ENCODE measurements around the gene HES2. TPM values are rescaled to one million over a fixed set of nuclear protein-coding genes. Genes with fewer than 3 reads are reported as not detected.

Gene HES2
- total and polyA plus RNA-seq, 2 of the 4 experiments (the other 2 are of a cell fraction) = not detected

DNA sequence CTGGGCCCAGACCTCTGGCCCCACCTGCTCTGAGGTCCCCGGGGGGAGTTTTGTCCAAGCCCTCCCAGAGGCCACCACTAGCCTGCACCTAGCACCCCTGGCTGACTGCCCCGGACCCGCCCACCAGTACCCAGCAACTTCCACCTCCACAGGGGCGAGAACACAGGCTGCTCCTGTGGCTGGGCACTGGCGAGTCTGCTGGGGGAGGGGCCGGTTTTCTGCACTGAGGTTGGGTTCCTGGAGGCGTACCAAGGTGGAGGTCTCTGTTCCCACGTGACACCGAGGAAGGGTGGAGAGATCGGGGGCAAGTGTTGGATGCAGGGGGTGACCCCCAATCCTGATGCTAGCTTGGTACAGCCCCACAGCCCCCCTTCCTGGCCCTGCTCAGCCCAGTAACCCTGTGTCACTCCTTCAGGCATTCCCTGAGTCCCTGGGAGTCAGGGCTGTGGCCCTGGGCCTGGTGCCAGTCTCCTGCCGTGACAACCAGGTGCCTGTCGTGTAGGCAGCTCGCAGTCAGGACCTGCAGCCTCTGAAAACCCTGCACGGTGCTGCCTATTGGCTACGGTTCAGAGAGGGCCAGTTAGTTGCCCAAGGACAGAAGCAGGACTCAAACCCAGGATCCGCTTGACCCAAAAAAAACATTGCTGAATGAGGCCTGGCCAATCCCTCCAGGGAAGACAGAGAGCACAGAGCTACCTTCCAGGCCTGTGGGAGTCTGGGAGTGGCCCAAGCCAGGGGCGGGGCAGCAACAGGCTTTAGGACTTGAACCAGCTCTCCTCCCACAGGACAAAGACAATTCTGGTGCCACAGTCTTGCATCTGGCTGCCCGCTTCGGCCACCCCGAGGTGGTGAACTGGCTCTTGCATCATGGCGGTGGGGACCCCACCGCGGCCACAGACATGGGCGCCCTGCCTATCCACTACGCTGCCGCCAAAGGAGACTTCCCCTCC is 8.0 kb upstream of the HES2 start:
- intact Hi-C loops (cut with micrococcal nuclease) (no loop called here), in situ Hi-C loops (cut with MboI; ENCODE audit: low sequenced_read_pairs) (no loop called here), dilution Hi-C loops (cut with HindIII; ENCODE audit: low sequenced_read_pairs, unreplicated experiment) (no loop called here)
- peaks cover 80% of the 10 kb centered on the region for H3K27me3 ChIP-seq (ENCODE audit: control insufficient read depth, insufficient read depth, low read length)
- H3K23ac ChIP-seq (ENCODE audit: low read depth, low read length) = no peak overlapping the region
- no peaks in the 10 kb centered on the region for H3K9me3 ChIP-seq (ENCODE audit: control insufficient read depth, insufficient read depth, low read length)
- WGBS, 2 experiments (ENCODE audit: extremely low coverage in 2 of 2, insufficient read length in 1 of 2) = 82% methylated on average over 13 of the region's 26 CpGs; no CpG with 5 or more reads in 1 of the 2 experiments
- ATAC-seq (ENCODE audit: low read depth) (no peak), DNase-seq (no peak)
- no peak overlapping the region for H3K4me3 ChIP-seq (ENCODE audit: insufficient read depth, low read depth, low read length)
- no peak for TF ChIP-seq MXI1 (IDR thresholded peaks at IDR 0.05; ENCODE audit: borderline replicate concordance, low read depth, low read length)
- TF ChIP-seq CEBPB (IDR thresholded peaks at IDR 0.05; ENCODE audit: low read depth, low read length) = no peak
- TF ChIP-seq, protein P1, sequence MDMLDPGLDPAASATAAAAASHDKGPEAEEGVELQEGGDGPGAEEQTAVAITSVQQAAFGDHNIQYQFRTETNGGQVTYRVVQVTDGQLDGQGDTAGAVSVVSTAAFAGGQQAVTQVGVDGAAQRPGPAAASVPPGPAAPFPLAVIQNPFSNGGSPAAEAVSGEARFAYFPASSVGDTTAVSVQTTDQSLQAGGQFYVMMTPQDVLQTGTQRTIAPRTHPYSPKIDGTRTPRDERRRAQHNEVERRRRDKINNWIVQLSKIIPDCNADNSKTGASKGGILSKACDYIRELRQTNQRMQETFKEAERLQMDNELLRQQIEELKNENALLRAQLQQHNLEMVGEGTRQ (IDR thresholded peaks at IDR 0.05; ENCODE audit: low read depth, low read length) = no peak
- TF ChIP-seq, protein P2, sequence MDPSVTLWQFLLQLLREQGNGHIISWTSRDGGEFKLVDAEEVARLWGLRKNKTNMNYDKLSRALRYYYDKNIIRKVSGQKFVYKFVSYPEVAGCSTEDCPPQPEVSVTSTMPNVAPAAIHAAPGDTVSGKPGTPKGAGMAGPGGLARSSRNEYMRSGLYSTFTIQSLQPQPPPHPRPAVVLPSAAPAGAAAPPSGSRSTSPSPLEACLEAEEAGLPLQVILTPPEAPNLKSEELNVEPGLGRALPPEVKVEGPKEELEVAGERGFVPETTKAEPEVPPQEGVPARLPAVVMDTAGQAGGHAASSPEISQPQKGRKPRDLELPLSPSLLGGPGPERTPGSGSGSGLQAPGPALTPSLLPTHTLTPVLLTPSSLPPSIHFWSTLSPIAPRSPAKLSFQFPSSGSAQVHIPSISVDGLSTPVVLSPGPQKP (IDR thresholded peaks at IDR 0.05; ENCODE audit: borderline replicate concordance, low read depth, low read length) = no peak
- TF ChIP-seq MAFK (IDR thresholded peaks at IDR 0.05; ENCODE audit: low read depth, low read length) = no peak
- TF ChIP-seq, protein P3, sequence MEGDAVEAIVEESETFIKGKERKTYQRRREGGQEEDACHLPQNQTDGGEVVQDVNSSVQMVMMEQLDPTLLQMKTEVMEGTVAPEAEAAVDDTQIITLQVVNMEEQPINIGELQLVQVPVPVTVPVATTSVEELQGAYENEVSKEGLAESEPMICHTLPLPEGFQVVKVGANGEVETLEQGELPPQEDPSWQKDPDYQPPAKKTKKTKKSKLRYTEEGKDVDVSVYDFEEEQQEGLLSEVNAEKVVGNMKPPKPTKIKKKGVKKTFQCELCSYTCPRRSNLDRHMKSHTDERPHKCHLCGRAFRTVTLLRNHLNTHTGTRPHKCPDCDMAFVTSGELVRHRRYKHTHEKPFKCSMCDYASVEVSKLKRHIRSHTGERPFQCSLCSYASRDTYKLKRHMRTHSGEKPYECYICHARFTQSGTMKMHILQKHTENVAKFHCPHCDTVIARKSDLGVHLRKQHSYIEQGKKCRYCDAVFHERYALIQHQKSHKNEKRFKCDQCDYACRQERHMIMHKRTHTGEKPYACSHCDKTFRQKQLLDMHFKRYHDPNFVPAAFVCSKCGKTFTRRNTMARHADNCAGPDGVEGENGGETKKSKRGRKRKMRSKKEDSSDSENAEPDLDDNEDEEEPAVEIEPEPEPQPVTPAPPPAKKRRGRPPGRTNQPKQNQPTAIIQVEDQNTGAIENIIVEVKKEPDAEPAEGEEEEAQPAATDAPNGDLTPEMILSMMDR (conservative IDR thresholded peaks at IDR 0.05; ENCODE audit: low read depth, low read length) = no peak
- TF ChIP-seq MAZ (IDR thresholded peaks at IDR 0.05; ENCODE audit: borderline replicate concordance, low read depth, low read length) = no peak
- TF ChIP-seq CHD1 (IDR thresholded peaks at IDR 0.05; ENCODE audit: low read depth, low read length) = no peak
- TF ChIP-seq BHLHE40 (IDR thresholded peaks at IDR 0.05; ENCODE audit: low read depth, low read length) = no peak
- no peak for TF ChIP-seq RAD21 (IDR thresholded peaks at IDR 0.05; ENCODE audit: low read length)
- TF ChIP-seq NFE2L2 (IDR thresholded peaks at IDR 0.05; ENCODE audit: low read depth, low read length) = no peak
- no peak for TF ChIP-seq RFX5 (IDR thresholded peaks at IDR 0.05; ENCODE audit: low read depth, low read length)
- TF ChIP-seq FOS (IDR thresholded peaks at IDR 0.05; ENCODE audit: low read depth, low read length) = no peak
- peaks cover 3% of the 10 kb centered on the region; the same call in 1 of the 2 replicates for H3K4me1 ChIP-seq (ENCODE audit: control insufficient read depth, insufficient read depth, low read length)
- H3K56ac ChIP-seq (ENCODE audit: extremely low read depth, insufficient read depth, low read length) = no peak overlapping the region
- no peak overlapping the region for H2AK5ac ChIP-seq (ENCODE audit: low read depth, low read length)
- no peak overlapping the region for H3K4me2 ChIP-seq (ENCODE audit: low read depth, low read length)
- H2BK15ac ChIP-seq (ENCODE audit: low read depth, low read length) = no peak overlapping the region
- no peaks in the 10 kb centered on the region for H3K36me3 ChIP-seq (ENCODE audit: control insufficient read depth, insufficient read depth, low read length)
- no peak overlapping the region for H3K14ac ChIP-seq (replicated peaks; ENCODE audit: low read depth, low read length)
- ChIA-PET POLR2A (ENCODE audit: unreplicated experiment) (no interaction called here), CTCF (no interaction called here)
- H2BK20ac ChIP-seq (ENCODE audit: low read depth, low read length) = no peak overlapping the region
- H3K9ac ChIP-seq (ENCODE audit: low read depth, low read length) = no peak overlapping the region
- H4K8ac ChIP-seq (ENCODE audit: low read depth in 2 of 2, low read length in 2 of 2) = no peak overlapping the region
- no peaks in the 10 kb centered on the region for H3K79me1 ChIP-seq (ENCODE audit: low read depth in 1 of 2, low read length in 2 of 2)
- H4K5ac ChIP-seq (ENCODE audit: low read depth, low read length) = no peak overlapping the region
- no peak overlapping the region for H2AFZ ChIP-seq (replicated peaks; ENCODE audit: low read length, poor library complexity)
- BruUV-seq (replicated peaks) = no TSS peak
- no peak overlapping the region for H2BK120ac ChIP-seq (ENCODE audit: low read depth, low read length)
- no peaks in the 10 kb centered on the region for H3K9me1 ChIP-seq (ENCODE audit: insufficient read depth, low read length)
- H3K18ac ChIP-seq (ENCODE audit: low read depth, low read length) = no peak overlapping the region
- peaks cover 11% of the 10 kb centered on the region; the same call in 1 of the 2 replicates for H4K20me1 ChIP-seq (ENCODE audit: insufficient read depth, low read length)
- H4K91ac ChIP-seq (ENCODE audit: insufficient read depth, low read depth, low read length) = no peak overlapping the region
- no peak overlapping the region for H3K27ac ChIP-seq (ENCODE audit: insufficient read depth, low read length)
- H3K4ac ChIP-seq (ENCODE audit: low read depth, low read length) = no peak overlapping the region
- no peak overlapping the region for H2AK9ac ChIP-seq (replicated peaks; ENCODE audit: low read depth, low read length, poor library complexity)
- no peak overlapping the region for H2BK5ac ChIP-seq (ENCODE audit: low read depth, low read length, poor library complexity, severe bottlenecking)
